ENCODE results near the gene ATRAID.

- TF ChIP-seq CTCF (IDR thresholded peaks at IDR 0.05; ENCODE audit: control extremely low read depth in 1 of 3, insufficient read depth in 1 of 3, low read depth in 1 of 3, low read length in 3 of 3) (no peak), YY1 (IDR thresholded peaks at IDR 0.05; ENCODE audit: low read depth, low read length) (no peak), HDAC6 (IDR thresholded peaks at IDR 0.05; ENCODE audit: low read depth, low read length) (no peak), E2F6 (IDR thresholded peaks at IDR 0.05) (no peak), EP300 (IDR thresholded peaks at IDR 0.05; ENCODE audit: borderline replicate concordance in 1 of 2, low read depth in 2 of 2, low read length in 2 of 2) (no peak), RXRA (IDR thresholded peaks at IDR 0.05; ENCODE audit: insufficient read depth, low read depth, low read length) (no peak), FOSL1 (IDR thresholded peaks at IDR 0.05; ENCODE audit: insufficient read depth, low read depth, low read length) (no peak), MAX (IDR thresholded peaks at IDR 0.05) (no peak), CEBPB (IDR thresholded peaks at IDR 0.05; ENCODE audit: low read depth, low read length) (no peak), EZH2 (IDR thresholded peaks at IDR 0.05; ENCODE audit: low read depth, low read length, severe bottlenecking) (no peak), JUN (IDR thresholded peaks at IDR 0.05; ENCODE audit: low read depth, low read length) (no peak), GTF2F1 (IDR thresholded peaks at IDR 0.05; ENCODE audit: borderline replicate concordance, low read depth, low read length) (no peak)
These were observed 39.9 kb downstream of the ATRAID start for GRCh38 chr2:27251766-27252165.

Measured in H1 (cell line).